Renal cortical epithelial cell (primary cell): ENCODE data around the gene DAND5. TPM values are rescaled to one million over a fixed set of nuclear protein-coding genes. Genes with fewer than 3 reads are reported as not detected.

ENCODE experiments used
- DNase-seq: peaks from one replicate; pipeline ENCODE4 v3.0.0-alpha.2; 2011; ENCODE audit warnings: low read depth
- total RNA-seq: library from RNA; depleted of rRNA; stranded (reverse); fragments of >200 nt; gene quantifications from 2 replicates; pipeline ENCODE4 v1.2.3, GENCODE V29; 2014

Gene DAND5, protein sequence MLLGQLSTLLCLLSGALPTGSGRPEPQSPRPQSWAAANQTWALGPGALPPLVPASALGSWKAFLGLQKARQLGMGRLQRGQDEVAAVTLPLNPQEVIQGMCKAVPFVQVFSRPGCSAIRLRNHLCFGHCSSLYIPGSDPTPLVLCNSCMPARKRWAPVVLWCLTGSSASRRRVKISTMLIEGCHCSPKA
- total RNA-seq = 0.05 TPM in 1 of 2 replicates, not detected in the other

- no peak for DNase-seq
Measured at GRCh38 chr19:12969292-12969988, at the start of gene DAND5. TSS of gene DAND5 (plus strand) at chr19:12969576. CDS start at chr19:12969661, 85 bp downstream.

DNA sequence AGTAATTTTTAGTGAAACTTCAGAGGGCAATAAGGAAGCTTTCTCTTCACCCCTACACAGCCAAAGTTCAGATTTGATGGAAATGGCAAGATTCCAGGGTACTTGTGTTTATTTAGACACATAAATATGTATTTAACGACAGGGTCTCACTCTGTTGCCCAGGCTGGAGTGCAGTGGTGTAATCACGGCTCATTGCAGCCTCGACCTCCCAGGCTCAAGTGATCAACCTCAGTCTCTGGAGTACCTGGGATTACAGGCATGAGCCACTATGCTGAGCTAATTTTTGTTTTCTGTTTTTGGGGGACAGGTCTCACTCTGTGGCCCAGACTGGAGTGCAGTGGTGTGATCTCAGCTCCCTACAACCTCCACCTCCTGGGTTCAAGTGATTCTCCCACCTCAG is 48.3 kb upstream of the DAND5 start:
- no peak for DNase-seq

GRCh38 chr19:12922959-12923358 is 46.4 kb upstream of the DAND5 start:
- no peak for DNase-seq

DNA sequence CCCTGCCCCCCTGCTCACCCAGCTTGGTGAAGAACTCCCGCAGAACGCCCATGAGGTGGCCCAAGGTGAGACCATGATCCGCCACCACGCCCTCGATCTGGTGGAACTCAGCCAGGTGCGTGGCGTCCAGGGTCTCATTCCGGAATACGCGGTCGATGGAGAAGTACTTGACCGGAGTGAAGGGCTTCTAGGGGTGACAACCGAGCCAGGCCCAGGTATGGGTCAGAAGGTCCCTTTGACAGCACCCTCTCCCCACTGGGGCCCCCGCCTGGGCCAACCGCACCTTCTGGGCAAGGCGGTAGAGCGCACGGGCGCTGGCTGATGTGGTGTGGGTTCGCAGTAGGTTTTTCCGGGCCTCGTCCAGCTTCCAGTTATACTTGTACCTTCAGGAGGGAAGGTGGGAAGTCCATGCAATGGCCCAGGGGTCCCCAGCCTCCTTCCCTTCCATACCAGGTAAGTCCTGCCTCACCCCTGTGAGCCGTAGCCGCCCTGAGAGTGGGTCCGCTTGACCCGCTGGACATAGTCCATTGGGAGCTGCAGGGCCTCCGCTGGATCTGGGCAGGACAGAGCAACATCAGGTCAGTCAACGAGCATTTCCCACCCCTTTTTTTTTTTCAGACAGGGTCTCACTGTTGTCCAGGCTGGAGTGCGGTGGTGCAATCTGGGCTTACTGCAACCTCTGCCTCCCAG is 44.6 kb upstream of the DAND5 start:
- DNase-seq = no peak

DNA sequence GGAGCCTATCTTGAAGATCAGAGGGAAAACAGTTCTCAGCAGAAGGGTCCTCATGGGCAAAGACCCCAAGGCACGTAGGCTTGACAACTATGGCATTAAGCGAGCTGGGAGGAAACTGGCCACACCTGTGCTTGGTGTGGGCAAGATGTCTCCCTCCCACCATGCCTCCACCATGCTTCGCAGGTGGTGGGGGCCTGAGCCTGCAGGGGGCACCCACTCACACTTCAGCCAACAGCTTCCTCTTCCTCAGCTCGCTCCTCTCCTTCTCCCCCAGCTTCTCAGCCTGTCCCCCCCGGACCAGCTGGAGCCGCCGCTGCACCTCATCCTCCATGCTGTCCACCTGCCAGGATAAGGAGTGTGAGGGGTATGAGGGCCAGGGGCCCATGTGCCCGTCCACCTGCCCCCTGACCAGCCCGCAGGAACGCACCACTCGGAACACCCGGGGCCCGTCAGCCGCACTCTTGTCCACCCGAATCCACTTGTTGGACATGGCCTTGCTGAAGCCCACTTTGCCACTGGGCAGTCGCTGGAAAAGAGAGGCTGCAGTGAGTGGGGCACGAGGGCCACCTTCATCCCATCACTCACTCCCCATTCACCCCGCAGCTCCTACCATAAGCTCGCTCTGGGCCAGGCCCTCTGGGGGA is 39.3 kb upstream of the DAND5 start:
- no peak for DNase-seq

DNA sequence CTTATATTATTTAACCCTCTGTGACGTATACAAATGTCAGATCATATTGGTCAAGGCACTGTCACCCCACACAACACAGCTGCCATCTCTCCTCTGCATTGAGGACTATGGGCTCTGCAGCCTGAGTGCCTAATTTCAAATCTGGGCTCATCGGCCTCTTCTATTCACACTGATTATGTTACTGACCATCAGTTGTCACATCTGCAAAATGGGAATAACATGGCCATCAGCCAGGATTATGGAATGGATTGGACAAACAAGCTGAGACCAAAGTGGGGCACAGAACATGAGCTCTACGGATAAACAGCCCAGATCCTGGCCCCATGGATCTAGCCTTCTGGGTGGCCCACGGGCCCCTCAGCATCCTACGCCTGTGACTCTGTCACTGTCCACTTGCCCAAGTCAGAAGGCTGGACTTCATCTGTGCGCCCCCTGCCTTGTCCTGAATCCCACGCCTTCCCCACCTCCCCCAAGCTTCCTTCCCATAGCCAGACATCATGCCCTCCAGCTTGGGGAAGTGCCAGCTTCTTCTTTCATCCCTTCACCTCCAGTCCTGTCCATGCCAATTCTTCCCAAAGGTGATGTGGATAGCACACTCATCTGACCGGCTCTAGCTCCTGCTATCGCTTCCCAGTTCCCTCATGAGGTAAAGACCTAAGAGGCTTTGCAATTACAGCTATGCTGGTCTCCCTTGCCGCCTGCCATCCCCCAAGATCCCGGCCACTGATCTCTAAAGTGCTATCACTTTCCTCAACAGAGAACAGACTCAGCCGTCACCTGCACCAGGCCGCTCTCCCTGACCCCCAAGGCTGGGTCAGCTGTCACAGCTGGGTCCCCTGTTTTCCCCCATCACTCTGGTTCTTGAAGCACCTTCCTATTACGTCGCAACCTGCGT is 36.7 kb upstream of the DAND5 start:
- DNase-seq = no peak

GRCh38 chr19:12933287-12934072 is 35.9 kb upstream of the DAND5 start, which contains the start of gene FARSA:
TSS of gene FARSA (minus strand) at chr19:12933711. CDS start at chr19:12933696, 15 bp downstream.
- peak; percentile 81 for DNase-seq

GRCh38 chr19:12935071-12935470 is 34.3 kb upstream of the DAND5 start:
- DNase-seq = no peak

GRCh38 chr19:12936582-12936981 is 32.8 kb upstream of the DAND5 start:
- DNase-seq = no peak

GRCh38 chr19:12937093-12937926 is 32.1 kb upstream of the DAND5 start:
- no peak for DNase-seq

GRCh38 chr19:12937927-12938778 is 31.2 kb upstream of the DAND5 start, which contains the start of gene CALR:
TSS of gene CALR (plus strand) at chr19:12938609. CDS start at chr19:12938680, 71 bp downstream.
- DNase-seq = peak; percentile 97

DNA sequence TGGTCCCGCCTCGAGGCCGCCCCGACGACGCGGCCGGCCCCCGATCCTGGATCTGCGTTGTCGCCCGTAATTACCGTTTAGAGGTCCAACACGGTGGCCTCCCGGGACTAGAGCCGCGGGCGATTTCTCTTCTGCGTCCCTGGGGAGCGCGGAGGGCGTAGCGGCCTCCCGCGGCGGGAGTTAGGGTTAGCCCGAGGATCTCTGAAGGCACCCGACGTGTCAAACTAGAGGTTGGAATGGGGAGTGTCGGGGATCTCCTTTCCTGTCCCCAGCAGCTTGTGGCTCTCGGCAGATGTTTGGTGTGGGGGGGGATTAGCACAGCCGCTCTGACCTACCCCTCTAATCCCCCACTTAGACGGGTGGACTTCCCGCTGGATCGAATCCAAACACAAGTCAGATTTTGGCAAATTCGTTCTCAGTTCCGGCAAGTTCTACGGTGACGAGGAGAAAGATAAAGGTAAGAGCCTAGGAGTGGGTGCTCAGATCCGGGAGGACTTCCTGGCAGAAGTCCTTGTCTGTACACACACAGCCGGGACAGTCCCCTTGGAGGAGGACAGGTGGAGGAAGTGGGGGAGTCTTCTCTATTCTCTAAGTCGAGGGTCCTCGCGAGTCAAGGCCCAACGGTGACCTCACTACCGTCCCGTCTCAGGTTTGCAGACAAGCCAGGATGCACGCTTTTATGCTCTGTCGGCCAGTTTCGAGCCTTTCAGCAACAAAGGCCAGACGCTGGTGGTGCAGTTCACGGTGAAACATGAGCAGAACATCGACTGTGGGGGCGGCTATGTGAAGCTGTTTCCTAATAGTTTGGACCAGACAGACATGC is 30.4 kb upstream of the DAND5 start:
- DNase-seq = peak; percentile 32

DNA sequence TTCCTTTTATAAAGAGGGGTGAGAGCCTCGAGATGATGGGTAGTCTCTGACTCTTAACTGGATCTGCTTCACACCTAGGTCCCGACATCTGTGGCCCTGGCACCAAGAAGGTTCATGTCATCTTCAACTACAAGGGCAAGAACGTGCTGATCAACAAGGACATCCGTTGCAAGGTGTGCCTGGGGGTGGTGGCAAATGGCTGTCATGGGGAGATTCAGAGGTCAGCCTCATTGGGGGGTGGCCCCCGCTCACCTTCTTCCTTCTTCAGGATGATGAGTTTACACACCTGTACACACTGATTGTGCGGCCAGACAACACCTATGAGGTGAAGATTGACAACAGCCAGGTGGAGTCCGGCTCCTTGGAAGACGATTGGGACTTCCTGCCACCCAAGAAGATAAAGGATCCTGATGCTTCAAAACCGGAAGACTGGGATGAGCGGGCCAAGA is 29.4 kb upstream of the DAND5 start:
- DNase-seq = no peak

GRCh38 chr19:12940897-12941296 is 28.5 kb upstream of the DAND5 start:
- DNase-seq = no peak

- no peak for DNase-seq
Measured at GRCh38 chr19:12943437-12944044, 25.8 kb upstream of the DAND5 start.

DNA sequence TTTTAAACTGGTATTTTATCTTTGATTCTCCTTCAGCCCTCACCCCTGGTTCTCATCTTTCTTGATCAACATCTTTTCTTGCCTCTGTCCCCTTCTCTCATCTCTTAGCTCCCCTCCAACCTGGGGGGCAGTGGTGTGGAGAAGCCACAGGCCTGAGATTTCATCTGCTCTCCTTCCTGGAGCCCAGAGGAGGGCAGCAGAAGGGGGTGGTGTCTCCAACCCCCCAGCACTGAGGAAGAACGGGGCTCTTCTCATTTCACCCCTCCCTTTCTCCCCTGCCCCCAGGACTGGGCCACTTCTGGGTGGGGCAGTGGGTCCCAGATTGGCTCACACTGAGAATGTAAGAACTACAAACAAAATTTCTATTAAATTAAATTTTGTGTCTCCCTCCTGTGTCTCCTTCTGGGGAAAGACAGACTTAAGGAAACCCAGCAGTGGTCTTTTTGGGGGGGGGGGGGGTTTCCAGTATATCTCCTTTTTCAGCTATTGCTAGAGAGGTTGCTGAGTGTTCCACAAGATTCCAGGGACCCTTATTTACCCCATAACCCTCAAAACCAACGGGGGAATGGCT is 25.2 kb upstream of the DAND5 start:
- DNase-seq = no peak
